VCaP (cell line): ENCODE data around the gene JAKMIP1.
A peak's percentile ranks its signal among the peaks of the same experiment; 100 is the strongest.

Source experiments
- H3K27ac ChIP-seq: fragments of 450-650 bp; 2 replicates; pipeline ENCODE4 v1.5.1; 2017
- TF ChIP-seq, protein P1 (sequence below): fragments of 450-650 bp; conservative IDR thresholded peaks from 2 replicates; pipeline ENCODE4 v1.5.1; 2017; ENCODE audit warnings: mild to moderate bottlenecking, moderate library complexity

Gene JAKMIP1

DNA sequence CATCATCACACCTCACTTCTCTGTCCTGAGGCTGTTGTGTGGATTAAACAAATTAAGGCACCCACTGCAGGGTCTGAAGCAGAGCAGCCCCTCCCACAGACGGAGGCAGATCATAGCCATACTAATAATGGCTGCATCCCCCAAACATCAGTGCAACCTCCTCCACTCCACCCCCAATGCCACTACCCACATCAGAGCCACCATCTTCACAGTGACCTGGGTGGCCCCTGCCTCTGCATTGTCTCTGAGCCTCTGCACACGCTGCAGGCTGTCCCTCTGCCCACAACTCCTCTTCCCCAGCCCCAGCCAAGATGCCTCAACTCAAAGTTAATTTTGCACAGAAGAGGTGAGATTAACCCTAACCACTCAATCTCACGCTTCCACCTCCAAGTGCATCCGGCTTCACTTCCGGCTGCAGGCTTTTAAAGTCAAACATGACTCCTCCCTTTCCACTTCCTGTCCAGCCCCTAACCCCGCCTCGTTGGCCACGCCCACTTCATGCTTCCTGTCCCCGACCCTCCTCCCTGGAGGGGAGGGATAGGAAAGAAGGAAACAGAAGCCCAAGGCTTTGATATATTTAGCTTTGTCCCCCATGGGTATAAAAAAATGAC is 22.7 kb downstream of the JAKMIP1 start:
- TF ChIP-seq, protein P1, sequence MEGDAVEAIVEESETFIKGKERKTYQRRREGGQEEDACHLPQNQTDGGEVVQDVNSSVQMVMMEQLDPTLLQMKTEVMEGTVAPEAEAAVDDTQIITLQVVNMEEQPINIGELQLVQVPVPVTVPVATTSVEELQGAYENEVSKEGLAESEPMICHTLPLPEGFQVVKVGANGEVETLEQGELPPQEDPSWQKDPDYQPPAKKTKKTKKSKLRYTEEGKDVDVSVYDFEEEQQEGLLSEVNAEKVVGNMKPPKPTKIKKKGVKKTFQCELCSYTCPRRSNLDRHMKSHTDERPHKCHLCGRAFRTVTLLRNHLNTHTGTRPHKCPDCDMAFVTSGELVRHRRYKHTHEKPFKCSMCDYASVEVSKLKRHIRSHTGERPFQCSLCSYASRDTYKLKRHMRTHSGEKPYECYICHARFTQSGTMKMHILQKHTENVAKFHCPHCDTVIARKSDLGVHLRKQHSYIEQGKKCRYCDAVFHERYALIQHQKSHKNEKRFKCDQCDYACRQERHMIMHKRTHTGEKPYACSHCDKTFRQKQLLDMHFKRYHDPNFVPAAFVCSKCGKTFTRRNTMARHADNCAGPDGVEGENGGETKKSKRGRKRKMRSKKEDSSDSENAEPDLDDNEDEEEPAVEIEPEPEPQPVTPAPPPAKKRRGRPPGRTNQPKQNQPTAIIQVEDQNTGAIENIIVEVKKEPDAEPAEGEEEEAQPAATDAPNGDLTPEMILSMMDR = no peak
- H3K27ac ChIP-seq = no peak overlapping the region

DNA sequence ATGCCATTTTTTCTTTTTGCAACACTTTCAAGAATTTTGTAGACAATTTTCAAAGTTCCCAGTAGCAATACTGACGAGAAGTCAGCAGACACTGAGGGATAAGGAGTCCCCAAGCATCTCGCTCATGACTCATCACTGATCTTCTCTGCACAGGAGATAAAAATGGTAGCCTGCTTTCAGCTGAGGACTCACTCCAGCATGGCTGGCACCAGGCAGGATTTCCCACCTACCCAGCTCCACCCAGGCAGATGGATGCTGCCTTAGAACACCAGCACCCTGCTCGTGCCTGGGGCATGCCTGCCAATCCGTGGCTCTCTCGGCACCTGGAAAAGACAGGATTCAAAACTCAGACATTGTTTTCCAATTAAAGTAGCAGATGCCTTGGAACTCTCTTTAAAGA is 24.9 kb downstream of the JAKMIP1 start:
- TF ChIP-seq, protein P1 = no peak
- no peak overlapping the region for H3K27ac ChIP-seq

DNA sequence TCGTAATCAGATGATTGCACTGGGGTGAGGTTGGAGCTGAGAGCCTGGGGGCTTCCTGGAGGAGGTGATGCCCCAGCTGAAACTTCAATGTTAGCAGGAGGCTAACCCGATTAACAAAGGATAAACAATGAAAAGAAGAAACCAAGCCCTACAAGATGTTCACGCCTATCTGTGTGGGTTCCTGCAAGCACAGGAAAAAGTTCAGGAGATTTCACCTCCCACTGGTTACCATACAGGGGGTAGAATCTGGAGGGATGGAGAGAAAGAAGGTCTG is 27.5 kb downstream of the JAKMIP1 start:
- TF ChIP-seq, protein P1 = no peak
- H3K27ac ChIP-seq = peak overlapping the region; percentile 90

DNA sequence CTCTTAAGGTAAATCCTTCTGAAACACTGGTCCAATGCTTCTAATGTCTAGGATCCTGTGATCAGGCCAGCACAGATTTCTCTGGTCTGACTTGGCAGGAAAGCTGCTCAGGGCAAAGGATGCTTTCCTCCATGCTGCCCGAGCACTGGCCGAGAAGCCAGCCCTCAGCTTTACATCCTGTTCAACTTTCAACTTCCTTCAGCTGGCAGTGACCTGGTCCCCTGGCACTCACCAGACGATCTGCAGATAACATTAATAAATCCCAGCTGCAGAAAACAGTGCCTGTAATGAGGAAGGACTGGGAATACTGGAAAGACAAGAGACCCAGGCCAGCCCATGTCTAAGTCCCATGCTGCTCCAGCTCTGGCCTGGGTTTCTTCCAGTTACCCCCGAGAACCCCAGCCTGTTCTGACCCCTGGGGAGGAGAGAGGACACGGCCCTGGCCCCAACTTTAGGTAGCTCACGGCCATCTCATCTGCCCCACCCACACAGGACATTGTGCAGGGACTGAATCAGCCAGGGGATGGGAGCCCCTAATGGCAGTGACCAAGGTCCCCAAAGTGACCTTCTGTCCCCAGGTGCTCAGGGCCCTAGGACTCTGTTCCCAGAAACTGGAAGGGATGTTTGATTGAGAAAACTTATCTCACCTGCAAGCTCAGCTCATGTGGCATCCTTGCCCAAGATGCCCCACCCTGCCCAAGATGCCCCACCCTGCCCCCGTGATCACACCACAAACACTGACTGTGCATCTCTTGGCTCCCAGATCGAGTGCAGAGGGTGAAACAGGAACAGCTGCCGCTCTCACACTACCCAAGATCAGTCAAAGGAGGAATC is 28.0 kb downstream of the JAKMIP1 start:
- TF ChIP-seq, protein P1 = no peak
- peak overlapping the region; percentile 90 for H3K27ac ChIP-seq

DNA sequence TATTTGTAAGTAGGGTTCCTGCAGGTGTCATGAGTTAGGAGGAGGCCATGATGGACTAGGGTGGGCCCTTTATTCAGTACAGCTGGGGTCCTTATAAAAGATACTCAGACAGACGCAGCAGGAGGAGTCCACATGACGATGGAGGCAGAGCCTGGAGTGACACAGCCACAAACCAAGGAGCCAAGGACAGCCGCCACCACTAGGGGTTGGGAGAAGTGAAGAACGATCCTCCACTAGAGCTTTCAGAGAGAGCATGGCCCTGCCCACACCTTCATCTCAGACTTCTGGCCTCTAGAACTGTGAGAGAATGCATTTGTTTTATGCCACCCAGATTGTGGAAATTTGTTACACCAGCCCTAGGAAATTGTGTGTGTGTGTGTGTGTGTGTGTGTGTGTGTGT is 31.1 kb downstream of the JAKMIP1 start:
- TF ChIP-seq, protein P1 = no peak
- H3K27ac ChIP-seq = no peak overlapping the region

DNA sequence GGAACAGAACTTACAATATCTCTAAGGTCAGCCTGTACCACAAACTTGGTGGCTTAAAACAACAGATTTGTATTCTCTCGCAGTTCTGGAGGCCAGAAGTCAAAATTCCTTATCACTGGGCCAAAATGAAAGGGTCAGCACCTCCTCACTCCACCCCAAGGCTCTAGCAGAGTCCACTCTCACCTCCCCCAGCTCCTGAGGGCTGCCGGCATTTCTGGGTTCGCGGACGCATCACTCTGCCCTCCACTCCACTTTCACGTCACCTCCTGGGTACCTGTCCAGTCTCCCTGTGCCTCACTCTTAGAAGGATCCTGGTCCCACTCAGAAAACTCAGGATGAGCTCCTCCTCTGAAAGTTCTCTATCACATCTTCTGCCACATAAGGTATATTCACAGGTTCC is 34.6 kb downstream of the JAKMIP1 start:
- TF ChIP-seq, protein P1 = no peak
- peak overlapping the region; percentile 45 for H3K27ac ChIP-seq

DNA sequence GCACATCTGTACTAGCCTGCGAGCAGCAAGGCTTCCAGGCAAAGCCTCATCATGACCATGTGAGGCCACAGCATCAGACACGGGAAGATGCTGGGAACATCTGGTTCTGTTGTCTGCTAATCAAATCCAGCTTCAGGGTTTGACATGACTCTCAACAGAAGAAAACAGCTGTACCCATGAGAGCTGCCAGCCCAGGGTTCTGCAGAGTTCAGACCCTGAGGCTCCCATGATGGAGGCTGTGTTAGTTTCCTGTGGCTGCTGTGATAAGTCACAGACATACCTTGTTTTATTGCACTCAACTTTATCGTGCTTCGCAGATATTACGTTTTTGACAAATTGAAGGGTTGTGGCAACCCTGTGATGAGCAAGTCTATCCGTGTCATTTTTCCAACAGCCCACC is 37.5 kb downstream of the JAKMIP1 start:
- H3K27ac ChIP-seq = no peak overlapping the region
- TF ChIP-seq, protein P1 = no peak
